Activated naive CD4-positive, alpha-beta T cell treated with anti-CD3 and anti-CD28 coated beads, Interleukin-2, amount 10 ng/mL, durations not matched to agents 7 days and 5 days (primary cell): ENCODE results near the gene C11orf71.

Experiments
- CTCF ChIA-PET: fragments of 350-600 bp; sonication (Branson Sonifier 250); formaldehyde crosslinking; loops from one replicate; lab custom pipeline; 2021; ENCODE audit warnings: antibody characterized with exemption; lab: Charles Lee
- DNase-seq: peaks from one replicate; pipeline ENCODE4 v3.0.0-alpha.2; 2020
- H3K27ac Mint-ChIP-seq: one replicate; pipeline ENCODE4 v1.8.0; 2021; ENCODE audit warnings: mild to moderate bottlenecking, moderate library complexity, mixed read lengths
- H3K27me3 Mint-ChIP-seq: one replicate; pipeline ENCODE4 v1.8.0; 2021; ENCODE audit warnings: mild to moderate bottlenecking, mixed read lengths
- H3K36me3 Mint-ChIP-seq: one replicate; pipeline ENCODE4 v1.8.0; 2021; ENCODE audit warnings: mixed read lengths
- H3K4me1 Mint-ChIP-seq: one replicate; pipeline ENCODE4 v1.8.0; 2021; ENCODE audit warnings: mixed read lengths
- H3K4me3 Mint-ChIP-seq: one replicate; pipeline ENCODE4 v1.8.0; 2021; ENCODE audit warnings: mild to moderate bottlenecking, moderate library complexity, mixed read lengths
- H3K9me3 Mint-ChIP-seq: one replicate; pipeline ENCODE4 v1.8.0; 2021; ENCODE audit warnings: mixed read lengths

The C11orf71 gene

GRCh38 chr11:114358716-114359115, 41.6 kb downstream of the C11orf71 start:
- DNase-seq, result no peak

GRCh38 chr11:114354076-114354475, 46.2 kb downstream of the C11orf71 start:
- H3K4me3 Mint-ChIP-seq, result no peak overlapping the region
- no peaks in the 10 kb centered on the region for H3K4me1 Mint-ChIP-seq
- H3K27ac Mint-ChIP-seq, result no peak overlapping the region
- peaks cover 4% of the 10 kb centered on the region for H3K27me3 Mint-ChIP-seq
- no peaks in the 10 kb centered on the region for H3K36me3 Mint-ChIP-seq
- H3K9me3 Mint-ChIP-seq, result no peaks in the 10 kb centered on the region
- CTCF ChIA-PET, result no interaction called here
- DNase-seq, result no peak

More at GRCh38 chr11:114358716-114359115, 41.6 kb downstream of the C11orf71 start:
- Mint-ChIP-seq H3K4me3 (no peak overlapping the region), H3K9me3 (no peaks in the 10 kb centered on the region), H3K36me3 (no peaks in the 10 kb centered on the region), H3K4me1 (no peaks in the 10 kb centered on the region), H3K27me3 (no peaks in the 10 kb centered on the region), H3K27ac (no peak overlapping the region)
- CTCF ChIA-PET, result no interaction called here

- Mint-ChIP-seq H3K4me1 (no peaks in the 10 kb centered on the region), H3K27ac (no peak overlapping the region), H3K9me3 (no peaks in the 10 kb centered on the region), H3K4me3 (no peak overlapping the region), H3K36me3 (no peaks in the 10 kb centered on the region), H3K27me3 (peaks cover 4% of the 10 kb centered on the region)
- DNase-seq, result no peak
- CTCF ChIA-PET, result no interaction called here
Observed at GRCh38 chr11:114353443-114353842, 46.9 kb downstream of the C11orf71 start.

- CTCF ChIA-PET, result no interaction called here
- Mint-ChIP-seq H3K27ac (no peak overlapping the region), H3K4me1 (peaks cover 10% of the 10 kb centered on the region), H3K27me3 (peaks cover 4% of the 10 kb centered on the region), H3K4me3 (no peak overlapping the region), H3K9me3 (no peaks in the 10 kb centered on the region), H3K36me3 (no peaks in the 10 kb centered on the region)
- DNase-seq, result no peak
Observed at GRCh38 chr11:114350022-114350421, 50.3 kb downstream of the C11orf71 start.
